ENCODE data around the gene FEM1A. TPM values are rescaled to one million over a fixed set of nuclear protein-coding genes. Genes with fewer than 3 reads are reported as not detected.

The FEM1A gene
- total and polyA plus RNA-seq, 2 experiments from 2014 or later: 1.1 to 11.0 TPM

DNA sequence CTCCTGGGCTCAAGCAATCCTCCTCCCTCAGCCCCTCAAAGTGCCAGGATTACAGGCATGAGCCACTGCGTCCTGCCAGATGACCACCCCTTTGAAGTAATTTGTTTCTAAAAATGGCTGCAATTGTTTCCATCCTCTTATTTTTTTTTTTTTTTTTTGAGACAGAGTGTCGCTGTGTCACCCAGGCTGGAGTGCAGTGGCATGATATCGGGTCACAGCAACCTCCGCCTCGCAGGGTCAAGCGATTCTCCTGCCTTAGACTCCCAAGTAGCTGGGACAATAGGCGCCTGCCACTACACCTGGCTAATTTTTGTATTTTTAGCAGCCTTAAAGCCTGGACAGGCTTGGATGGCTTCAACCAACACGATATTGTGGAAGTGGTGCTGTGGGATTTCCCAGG, 45.5 kb upstream of the FEM1A start:
- DNase-seq: no peak
- Histone ChIP-seq H3K27me3 (replicated peaks; ENCODE audit: insufficient read depth) (no peaks in the 10 kb centered on the region; the same call in 1 of the 2 replicates), H3K36me3 (ENCODE audit: low read depth) (no peaks in the 10 kb centered on the region), H2AFZ (no peak overlapping the region), H3K9me2 (ENCODE audit: insufficient read depth) (no peaks in the 10 kb centered on the region), H3F3A (ENCODE audit: insufficient read depth) (peaks cover 9% of the 10 kb centered on the region), H3K9me3 (ENCODE audit: low read depth) (no peaks in the 10 kb centered on the region), H4K20me1 (ENCODE audit: insufficient read depth) (no peaks in the 10 kb centered on the region), H3K4me2 (ENCODE audit: unreplicated experiment) (no peak overlapping the region), H3K4me3 (no peak overlapping the region), H3K79me2 (ENCODE audit: insufficient read depth) (no peaks in the 10 kb centered on the region), H3K4me1 (ENCODE audit: insufficient read depth) (peaks cover 14% of the 10 kb centered on the region), H3K9ac (no peak overlapping the region), H3K27ac (no peak overlapping the region)
- 84 to 89% methylated on average over 8 of the region's 8 CpGs for whole genome bisulfite sequencing, 2 experiments (ENCODE audit: low coverage in 1 of 2, low lambda C conversion rate in 2 of 2, missing lambda C conversion rate in 2 of 2)
- TF ChIP-seq EZH2phosphoT487 (IDR thresholded peaks at IDR 0.05; ENCODE audit: insufficient read depth, low read depth) (no peak), EZH2 (IDR thresholded peaks at IDR 0.05; ENCODE audit: insufficient read depth, poor library complexity, severe bottlenecking) (no peak)
- in situ Hi-C loops (cut with MboI): no loop called here

DNA sequence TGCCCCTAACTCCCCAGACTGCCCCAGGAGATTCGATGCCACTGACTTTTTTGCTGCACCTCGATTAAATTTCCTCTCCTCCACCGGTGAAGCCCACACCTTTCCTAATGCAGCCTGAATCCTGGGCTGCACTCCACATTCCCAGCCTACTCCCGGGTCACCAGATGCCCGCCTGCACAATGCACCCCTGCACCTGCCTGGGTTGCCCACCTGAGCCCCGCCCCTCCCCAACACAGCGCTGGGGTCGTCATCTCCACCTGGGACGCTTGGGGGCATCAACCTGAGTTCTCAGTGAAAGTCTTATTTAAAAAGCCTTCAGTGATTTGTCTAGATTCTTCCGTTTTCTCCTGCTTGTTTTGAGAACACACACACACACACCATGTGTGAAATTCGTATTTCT, 43.3 kb upstream of the FEM1A start:
- H3K27ac ChIP-seq: no peak overlapping the region
- H3K79me2 ChIP-seq (ENCODE audit: insufficient read depth): no peaks in the 10 kb centered on the region
- no peak overlapping the region for H3K4me2 ChIP-seq (ENCODE audit: unreplicated experiment)
- WGBS, 2 experiments (ENCODE audit: low coverage in 1 of 2, low lambda C conversion rate in 2 of 2, missing lambda C conversion rate in 2 of 2): 45 to 47% methylated on average over 11 of the region's 11 CpGs
- no peak overlapping the region for H3K4me3 ChIP-seq
- in situ Hi-C loops (cut with MboI): no loop called here
- H3K36me3 ChIP-seq (ENCODE audit: low read depth): no peaks in the 10 kb centered on the region
- no peaks in the 10 kb centered on the region for H3K9me2 ChIP-seq (ENCODE audit: insufficient read depth)
- no peaks in the 10 kb centered on the region for H3K9me3 ChIP-seq (ENCODE audit: low read depth)
- H3K9ac ChIP-seq: no peak overlapping the region
- peaks cover 11% of the 10 kb centered on the region for H3K4me1 ChIP-seq (ENCODE audit: insufficient read depth)
- no peak overlapping the region for H2AFZ ChIP-seq
- TF ChIP-seq EZH2 (IDR thresholded peaks at IDR 0.05; ENCODE audit: insufficient read depth, poor library complexity, severe bottlenecking): no peak
- no peak for TF ChIP-seq EZH2phosphoT487 (IDR thresholded peaks at IDR 0.05; ENCODE audit: insufficient read depth, low read depth)
- no peak for DNase-seq
- peaks cover 9% of the 10 kb centered on the region for H3F3A ChIP-seq (ENCODE audit: insufficient read depth)
- H3K27me3 ChIP-seq (replicated peaks; ENCODE audit: insufficient read depth): no peaks in the 10 kb centered on the region; the same call in 1 of the 2 replicates
- no peaks in the 10 kb centered on the region for H4K20me1 ChIP-seq (ENCODE audit: insufficient read depth)

DNA sequence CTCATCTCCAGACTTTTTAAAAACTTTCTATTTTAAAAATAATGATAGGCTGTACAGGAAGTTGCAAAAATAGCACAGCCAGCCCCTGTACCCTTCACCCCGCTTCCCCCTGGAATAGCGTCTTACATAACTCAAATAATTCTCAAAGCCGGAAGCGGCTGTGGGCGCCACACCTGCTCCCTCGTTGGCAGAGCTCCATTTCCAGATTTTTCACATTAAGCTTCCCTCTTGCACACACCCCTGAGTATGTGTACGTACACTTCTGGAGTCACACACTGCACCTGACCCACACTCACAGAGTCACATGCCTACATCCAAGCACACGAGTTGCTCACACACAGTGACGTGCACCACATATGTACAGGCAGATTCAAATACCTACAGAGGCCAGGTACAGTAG, 42.9 kb upstream of the FEM1A start:
- Histone ChIP-seq H3K9ac (no peak overlapping the region), H3K4me3 (no peak overlapping the region), H4K20me1 (ENCODE audit: insufficient read depth) (no peaks in the 10 kb centered on the region), H3F3A (ENCODE audit: insufficient read depth) (peaks cover 9% of the 10 kb centered on the region), H3K79me2 (ENCODE audit: insufficient read depth) (no peaks in the 10 kb centered on the region), H3K9me3 (ENCODE audit: low read depth) (no peaks in the 10 kb centered on the region), H2AFZ (no peak overlapping the region), H3K36me3 (ENCODE audit: low read depth) (no peaks in the 10 kb centered on the region), H3K9me2 (ENCODE audit: insufficient read depth) (no peaks in the 10 kb centered on the region), H3K27me3 (replicated peaks; ENCODE audit: insufficient read depth) (no peaks in the 10 kb centered on the region; the same call in 1 of the 2 replicates), H3K4me2 (ENCODE audit: unreplicated experiment) (no peak overlapping the region), H3K27ac (no peak overlapping the region), H3K4me1 (ENCODE audit: insufficient read depth) (peaks cover 11% of the 10 kb centered on the region)
- no peak for TF ChIP-seq EZH2 (IDR thresholded peaks at IDR 0.05; ENCODE audit: insufficient read depth, poor library complexity, severe bottlenecking)
- TF ChIP-seq EZH2phosphoT487 (IDR thresholded peaks at IDR 0.05; ENCODE audit: insufficient read depth, low read depth): no peak
- DNase-seq: no peak
- 45 to 56% methylated on average over 9 of the region's 9 CpGs for WGBS, 2 experiments (ENCODE audit: low coverage in 1 of 2, low lambda C conversion rate in 2 of 2, missing lambda C conversion rate in 2 of 2)
- in situ Hi-C loops (cut with MboI): no loop called here

DNA sequence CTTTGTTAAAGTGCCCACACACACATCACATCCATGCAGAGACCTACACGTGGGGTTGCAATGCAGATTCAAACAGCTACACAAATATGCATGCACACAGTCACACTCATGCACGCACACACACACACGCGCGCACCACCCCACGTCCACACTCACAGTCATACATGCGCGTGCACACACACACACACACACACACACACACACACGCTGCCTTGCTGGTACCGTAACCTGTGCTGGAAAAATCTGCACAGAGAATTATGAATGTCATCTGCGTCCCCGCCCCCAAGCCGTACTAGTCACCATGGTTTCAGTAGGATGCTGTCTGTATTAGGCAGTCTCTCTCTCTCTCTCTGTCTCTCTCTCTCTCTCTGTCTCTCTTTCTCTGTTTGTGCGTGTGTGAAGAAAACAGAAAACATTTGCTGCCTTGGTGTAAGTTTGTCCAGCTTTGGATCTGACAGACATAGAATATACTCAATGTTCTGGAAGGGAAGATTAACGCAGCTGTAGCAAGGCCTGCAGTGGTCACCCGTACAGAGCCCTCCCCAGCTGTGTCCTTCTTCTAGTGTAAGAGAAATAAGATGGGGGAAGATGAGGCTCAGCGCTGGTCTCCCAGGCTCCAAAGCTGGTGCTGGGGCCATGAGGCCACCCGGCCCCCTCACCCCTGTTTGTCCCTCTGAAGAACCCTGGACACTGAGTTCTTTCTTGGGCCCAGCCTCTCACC, 41.5 kb upstream of the FEM1A start:
- TF ChIP-seq EZH2 (IDR thresholded peaks at IDR 0.05; ENCODE audit: insufficient read depth, poor library complexity, severe bottlenecking) (no peak), EZH2phosphoT487 (IDR thresholded peaks at IDR 0.05; ENCODE audit: insufficient read depth, low read depth) (no peak)
- no peaks in the 10 kb centered on the region; the same call in 1 of the 2 replicates for H3K27me3 ChIP-seq (replicated peaks; ENCODE audit: insufficient read depth)
- no peaks in the 10 kb centered on the region for H3K9me3 ChIP-seq (ENCODE audit: low read depth)
- H3K36me3 ChIP-seq (ENCODE audit: low read depth): no peaks in the 10 kb centered on the region
- H3F3A ChIP-seq (ENCODE audit: insufficient read depth): peaks cover 2% of the 10 kb centered on the region; the same call in 1 of the 2 replicates
- no peak overlapping the region for H3K4me2 ChIP-seq (ENCODE audit: unreplicated experiment)
- 59 to 61% methylated on average over 18 of the region's 18 CpGs for WGBS, 2 experiments (ENCODE audit: low coverage in 1 of 2, low lambda C conversion rate in 2 of 2, missing lambda C conversion rate in 2 of 2)
- DNase-seq: no peak
- no peak overlapping the region for H2AFZ ChIP-seq
- H3K9ac ChIP-seq: no peak overlapping the region
- no peak overlapping the region for H3K4me3 ChIP-seq
- no peaks in the 10 kb centered on the region for H4K20me1 ChIP-seq (ENCODE audit: insufficient read depth)
- no peak overlapping the region for H3K27ac ChIP-seq
- in situ Hi-C loops (cut with MboI): no loop called here
- H3K4me1 ChIP-seq (ENCODE audit: insufficient read depth): peaks cover 4% of the 10 kb centered on the region; the same call in 1 of the 2 replicates
- no peaks in the 10 kb centered on the region for H3K79me2 ChIP-seq (ENCODE audit: insufficient read depth)
- no peaks in the 10 kb centered on the region for H3K9me2 ChIP-seq (ENCODE audit: insufficient read depth)
